Neural cell (in vitro differentiated cells): Measurements from ENCODE around the gene AQP2. TPM values are rescaled to one million over a fixed set of nuclear protein-coding genes. Genes with fewer than 3 reads are reported as not detected.

Experiments used
- H2AFZ ChIP-seq: fragments of 200-600, 300-800 bp; sonication (generic), shearing (Covaris generic); 2 replicates; pipeline ENCODE4 v1.6.0; 2014; ENCODE audit warnings: low read depth, mild to moderate bottlenecking, antibody characterized with exemption, low read length, moderate library complexity
- H3F3A ChIP-seq: fragments of 200-600 bp; shearing (Covaris generic); 2 replicates; pipeline ENCODE4 v1.6.1; 2016; ENCODE audit warnings: mild to moderate bottlenecking, moderate library complexity, mixed read lengths, antibody characterized with exemption, low read length; ENCODE audit not compliant: insufficient read depth, poor library complexity, severe bottlenecking
- H3K27ac ChIP-seq: fragments of 200-600, 300-800 bp; sonication (generic), shearing (Covaris generic); 2 replicates; pipeline ENCODE4 v1.5.1; 2014; ENCODE audit warnings: mild to moderate bottlenecking, low read length, moderate library complexity
- H3K27me3 ChIP-seq: fragments of 300-800, 200-600 bp; sonication (generic), shearing (Covaris generic); 2 replicates; pipeline ENCODE4 v1.6.0; 2014; ENCODE audit warnings: mild to moderate bottlenecking, low read depth, low read length, moderate library complexity; ENCODE audit not compliant: insufficient read depth
- H3K36me3 ChIP-seq: fragments of 300-800, 200-600 bp; sonication (generic), shearing (Covaris generic); 2 replicates; pipeline ENCODE4 v1.5.1; 2014; ENCODE audit warnings: mild to moderate bottlenecking, antibody characterized with exemption, low read length, moderate library complexity; ENCODE audit not compliant: insufficient read depth
- H3K4me2 ChIP-seq: fragments of 300-800, 200-600 bp; sonication (generic), shearing (Covaris generic); 2 replicates; pipeline ENCODE4 v1.6.0; 2014; ENCODE audit warnings: mild to moderate bottlenecking, low read length
- H3K4me3 ChIP-seq: fragments of 300-800, 200-600 bp; sonication (generic), shearing (Covaris generic); 2 replicates; pipeline ENCODE4 v1.5.1; 2014; ENCODE audit warnings: mild to moderate bottlenecking, low read length, moderate library complexity
- H3K79me2 ChIP-seq: fragments of 200-600 bp; shearing (Covaris generic); replicated peaks from 2 replicates; pipeline ENCODE4 v1.6.0; 2014; ENCODE audit warnings: mild to moderate bottlenecking, low read length, moderate library complexity; ENCODE audit not compliant: insufficient read depth
- H3K9ac ChIP-seq: fragments of 300-800, 200-600 bp; sonication (generic), shearing (Covaris generic); 2 replicates; pipeline ENCODE4 v1.6.1; 2016; ENCODE audit warnings: mild to moderate bottlenecking, low read length, mixed read lengths
- H3K9me2 ChIP-seq: fragments of 200-600 bp; shearing (Covaris generic); 2 replicates; pipeline ENCODE4 v1.6.1; 2016; ENCODE audit warnings: mild to moderate bottlenecking, low read length, mixed read lengths; ENCODE audit not compliant: insufficient read depth
- H3K9me3 ChIP-seq: fragments of 200-600, 300-800 bp; sonication (generic), shearing (Covaris generic); 2 replicates; pipeline ENCODE4 v1.6.1; 2016; ENCODE audit warnings: mild to moderate bottlenecking, mixed run types, low read length, moderate library complexity, mixed read lengths
- H4K20me1 ChIP-seq: fragments of 200-600 bp; shearing (Covaris generic); 2 replicates; pipeline ENCODE4 v1.6.1; 2016; ENCODE audit warnings: mild to moderate bottlenecking, mixed run types; ENCODE audit not compliant: insufficient read depth
- EP300 ChIP-seq: fragments of 450-650 bp; conservative IDR thresholded peaks from 2 replicates; pipeline ENCODE4 v1.6.1; 2014; ENCODE audit warnings: antibody characterized with exemption, mild to moderate bottlenecking, moderate library complexity; ENCODE audit not compliant: poor library complexity, severe bottlenecking
- EZH2 ChIP-seq: fragments of 200-600, 300-800 bp; shearing (Covaris generic), sonication (generic); IDR thresholded peaks from 2 replicates; pipeline ENCODE4 v1.6.1; 2014; ENCODE audit warnings: antibody characterized with exemption, low read length, borderline replicate concordance, mild to moderate bottlenecking; ENCODE audit not compliant: insufficient read depth, poor library complexity, severe bottlenecking
- MXI1 ChIP-seq: fragments of 450-650 bp; conservative IDR thresholded peaks from 2 replicates; pipeline ENCODE4 v1.6.1; 2014; ENCODE audit warnings: antibody characterized with exemption, mild to moderate bottlenecking; ENCODE audit not compliant: poor library complexity, severe bottlenecking
- POLR2AphosphoS5 ChIP-seq: IDR thresholded peaks from 2 replicates; pipeline ENCODE4 v1.6.1; 2012
- RAD21 ChIP-seq: fragments of 450-650 bp; conservative IDR thresholded peaks from 2 replicates; pipeline ENCODE4 v1.6.1; 2014; ENCODE audit warnings: antibody characterized with exemption, mild to moderate bottlenecking, moderate library complexity
- SMC3 ChIP-seq: fragments of 450-650 bp; conservative IDR thresholded peaks from 2 replicates; pipeline ENCODE4 v1.6.1; 2014; ENCODE audit warnings: antibody characterized with exemption, mild to moderate bottlenecking, moderate library complexity; ENCODE audit not compliant: poor library complexity
- TAF1 ChIP-seq: IDR thresholded peaks from 2 replicates; pipeline ENCODE4 v1.6.1; 2012; ENCODE audit warnings: low read depth
- polyA plus RNA-seq: library from polyadenylated mRNA; depleted of rRNA; stranded (reverse); fragments of >200 nt; gene quantifications from 2 replicates; pipeline ENCODE4 v1.2.3, GENCODE V29; 2014
- TF ChIP-seq, protein P1 (sequence below): IDR thresholded peaks from 2 replicates; pipeline ENCODE4 v1.6.1; 2012; ENCODE audit warnings: borderline replicate concordance
- TF ChIP-seq, protein P2 (sequence below): fragments of 450-650 bp; IDR thresholded peaks from 2 replicates; pipeline ENCODE4 v1.5.1; 2014; ENCODE audit warnings: antibody characterized with exemption, mild to moderate bottlenecking, moderate library complexity; ENCODE audit not compliant: poor library complexity, severe bottlenecking

The AQP2 gene
- polyA plus RNA-seq, 1 donor from 2014 or later = not detected

DNA sequence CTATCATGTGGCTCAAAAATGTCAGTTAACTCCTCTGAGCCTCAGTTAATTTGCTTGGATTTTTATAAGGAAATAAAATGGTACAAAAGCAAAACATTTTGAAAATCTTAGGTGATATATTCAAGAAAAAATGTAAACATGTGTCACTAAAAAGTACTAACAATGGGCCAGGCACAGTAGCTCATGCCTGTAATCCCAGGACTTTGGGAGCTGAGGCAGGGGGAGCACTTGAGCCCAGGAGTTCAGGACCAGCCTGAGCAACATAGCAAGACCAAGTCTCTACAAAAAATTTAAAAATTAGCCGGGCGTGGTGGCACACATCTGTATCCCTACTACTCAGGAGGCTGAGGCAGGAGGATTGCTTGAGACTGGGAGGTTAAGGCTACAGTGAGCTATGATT lies 47.9 kb downstream of the AQP2 start (continued):
- TF ChIP-seq, protein P1, sequence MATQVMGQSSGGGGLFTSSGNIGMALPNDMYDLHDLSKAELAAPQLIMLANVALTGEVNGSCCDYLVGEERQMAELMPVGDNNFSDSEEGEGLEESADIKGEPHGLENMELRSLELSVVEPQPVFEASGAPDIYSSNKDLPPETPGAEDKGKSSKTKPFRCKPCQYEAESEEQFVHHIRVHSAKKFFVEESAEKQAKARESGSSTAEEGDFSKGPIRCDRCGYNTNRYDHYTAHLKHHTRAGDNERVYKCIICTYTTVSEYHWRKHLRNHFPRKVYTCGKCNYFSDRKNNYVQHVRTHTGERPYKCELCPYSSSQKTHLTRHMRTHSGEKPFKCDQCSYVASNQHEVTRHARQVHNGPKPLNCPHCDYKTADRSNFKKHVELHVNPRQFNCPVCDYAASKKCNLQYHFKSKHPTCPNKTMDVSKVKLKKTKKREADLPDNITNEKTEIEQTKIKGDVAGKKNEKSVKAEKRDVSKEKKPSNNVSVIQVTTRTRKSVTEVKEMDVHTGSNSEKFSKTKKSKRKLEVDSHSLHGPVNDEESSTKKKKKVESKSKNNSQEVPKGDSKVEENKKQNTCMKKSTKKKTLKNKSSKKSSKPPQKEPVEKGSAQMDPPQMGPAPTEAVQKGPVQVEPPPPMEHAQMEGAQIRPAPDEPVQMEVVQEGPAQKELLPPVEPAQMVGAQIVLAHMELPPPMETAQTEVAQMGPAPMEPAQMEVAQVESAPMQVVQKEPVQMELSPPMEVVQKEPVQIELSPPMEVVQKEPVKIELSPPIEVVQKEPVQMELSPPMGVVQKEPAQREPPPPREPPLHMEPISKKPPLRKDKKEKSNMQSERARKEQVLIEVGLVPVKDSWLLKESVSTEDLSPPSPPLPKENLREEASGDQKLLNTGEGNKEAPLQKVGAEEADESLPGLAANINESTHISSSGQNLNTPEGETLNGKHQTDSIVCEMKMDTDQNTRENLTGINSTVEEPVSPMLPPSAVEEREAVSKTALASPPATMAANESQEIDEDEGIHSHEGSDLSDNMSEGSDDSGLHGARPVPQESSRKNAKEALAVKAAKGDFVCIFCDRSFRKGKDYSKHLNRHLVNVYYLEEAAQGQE = no peak
- TF ChIP-seq EZH2 = no peak

GRCh38 chr12:50003595-50003994 lies 53.1 kb downstream of the AQP2 start:
- no peaks in the 10 kb centered on the region for H3K9me2 ChIP-seq
- H3K27me3 ChIP-seq = no peaks in the 10 kb centered on the region
- H3K27ac ChIP-seq = no peak overlapping the region
- H3F3A ChIP-seq = no peaks in the 10 kb centered on the region
- H3K4me2 ChIP-seq = no peak overlapping the region
- no peaks in the 10 kb centered on the region for H3K36me3 ChIP-seq
- no peak overlapping the region for H3K9ac ChIP-seq
- H3K9me3 ChIP-seq = no peaks in the 10 kb centered on the region
- TF ChIP-seq EP300 = no peak
- no peak for TF ChIP-seq RAD21
- TF ChIP-seq, protein P1 = no peak
- TF ChIP-seq MXI1 = no peak
- no peak for TF ChIP-seq POLR2AphosphoS5
- no peak for TF ChIP-seq EZH2
- TF ChIP-seq, protein P2, sequence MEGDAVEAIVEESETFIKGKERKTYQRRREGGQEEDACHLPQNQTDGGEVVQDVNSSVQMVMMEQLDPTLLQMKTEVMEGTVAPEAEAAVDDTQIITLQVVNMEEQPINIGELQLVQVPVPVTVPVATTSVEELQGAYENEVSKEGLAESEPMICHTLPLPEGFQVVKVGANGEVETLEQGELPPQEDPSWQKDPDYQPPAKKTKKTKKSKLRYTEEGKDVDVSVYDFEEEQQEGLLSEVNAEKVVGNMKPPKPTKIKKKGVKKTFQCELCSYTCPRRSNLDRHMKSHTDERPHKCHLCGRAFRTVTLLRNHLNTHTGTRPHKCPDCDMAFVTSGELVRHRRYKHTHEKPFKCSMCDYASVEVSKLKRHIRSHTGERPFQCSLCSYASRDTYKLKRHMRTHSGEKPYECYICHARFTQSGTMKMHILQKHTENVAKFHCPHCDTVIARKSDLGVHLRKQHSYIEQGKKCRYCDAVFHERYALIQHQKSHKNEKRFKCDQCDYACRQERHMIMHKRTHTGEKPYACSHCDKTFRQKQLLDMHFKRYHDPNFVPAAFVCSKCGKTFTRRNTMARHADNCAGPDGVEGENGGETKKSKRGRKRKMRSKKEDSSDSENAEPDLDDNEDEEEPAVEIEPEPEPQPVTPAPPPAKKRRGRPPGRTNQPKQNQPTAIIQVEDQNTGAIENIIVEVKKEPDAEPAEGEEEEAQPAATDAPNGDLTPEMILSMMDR = no peak
- no peak for TF ChIP-seq TAF1
- no peak for TF ChIP-seq SMC3
- H2AFZ ChIP-seq = no peak overlapping the region
- no peaks in the 10 kb centered on the region for H4K20me1 ChIP-seq
- H3K79me2 ChIP-seq = no peaks in the 10 kb centered on the region
- H3K4me3 ChIP-seq = no peak overlapping the region
